ENCODE measurements around the gene HINFP.

DNA sequence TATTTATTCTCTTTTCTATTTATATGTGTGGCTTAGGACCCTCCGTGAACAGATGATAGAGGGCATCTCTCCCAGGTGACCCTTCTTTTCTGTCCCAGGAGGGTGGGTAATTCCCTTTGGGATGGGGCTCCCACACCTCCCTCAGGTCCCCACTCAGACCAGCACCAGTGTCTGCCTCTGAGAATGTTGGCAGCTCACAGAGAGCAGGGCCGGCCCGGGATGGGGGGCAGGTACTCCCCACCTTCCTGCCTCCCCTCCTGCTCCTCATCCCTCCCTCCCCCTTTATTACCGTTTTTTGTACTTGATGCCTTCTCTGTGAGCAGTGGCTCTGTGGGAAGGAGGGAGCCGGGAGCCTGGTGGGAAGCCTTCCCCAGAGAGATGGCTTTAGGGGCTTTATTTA lies 4.8 kb upstream of the HINFP start:
- TF ChIP-seq CTCF (IDR thresholded peaks at IDR 0.05) (no peak), POLR2A (IDR thresholded peaks at IDR 0.05) (no peak)

Measured in right lobe of liver (tissue), 4 donors.